Tibial nerve (tissue), 4 donors: ENCODE measurements around the gene XRN2. TPM values are rescaled to one million over a fixed set of nuclear protein-coding genes. Genes with fewer than 3 reads are reported as not detected.

Source experiments
- DNase-seq, 2 donors: peaks; one replicate each; pipeline ENCODE4 v3.0.0-alpha.2; 2019; ENCODE audit warnings: low spot score in 2 of 2
- H3K27ac ChIP-seq, 4 donors: fragments of 200-600 bp; sonication (generic) in 3 of 4; one replicate each; pipeline ENCODE4 v1.5.1; 2017 to 2019; ENCODE audit warnings: mild to moderate bottlenecking in 1 of 4
- H3K27me3 ChIP-seq, 2 donors: fragments of 200-600 bp; sonication (generic) in 1 of 2; one replicate each; pipeline versions ENCODE4 v1.5.1 to v1.6.0; 2017 to 2019
- H3K36me3 ChIP-seq, 3 donors: fragments of 200-600 bp; sonication (generic); one replicate each; pipeline ENCODE4 v1.5.1; 2018 to 2019
- H3K4me1 ChIP-seq, 4 donors: fragments of 200-600 bp; sonication (generic) in 3 of 4; one replicate each; pipeline ENCODE4 v1.5.1; 2017 to 2019
- H3K4me3 ChIP-seq, 4 donors: fragments of 200-600 bp; sonication (generic) in 3 of 4; one replicate each; pipeline ENCODE4 v1.5.1; 2017 to 2019; ENCODE audit warnings: mild to moderate bottlenecking in 1 of 4, moderate library complexity in 1 of 4
- H3K9me3 ChIP-seq, 4 donors: fragments of 200-600 bp; sonication (generic) in 3 of 4; one replicate each; pipeline ENCODE4 v1.5.1; 2017 to 2019
- CTCF ChIP-seq, 5 experiments: fragments of 200-600 bp in 3 of 5; fragments of 450-650 bp in 2 of 5; sonication (generic) in 3 of 5; IDR thresholded peaks; one replicate each; pipeline ENCODE4 v1.5.1; 2016 to 2019; ENCODE audit warnings: antibody characterized with exemption in 5 of 5, mild to moderate bottlenecking in 3 of 5, moderate library complexity in 2 of 5
- EP300 ChIP-seq, 2 donors: sonication (generic); formaldehyde crosslinking; IDR thresholded peaks; one replicate each; pipeline ENCODE4 v1.6.1; 2017; ENCODE audit warnings: antibody characterized with exemption in 2 of 2, mild to moderate bottlenecking in 1 of 2
- POLR2A ChIP-seq, 2 donors: fragments of 450-650 bp; IDR thresholded peaks; one replicate each; pipeline ENCODE4 v1.6.1; 2017; ENCODE audit warnings: antibody characterized with exemption in 2 of 2, mild to moderate bottlenecking in 2 of 2, moderate library complexity in 2 of 2
- WGBS, 2 donors: methylation state at CpG; one replicate each; pipeline ENCODE4 v1.1.5; 2018; 5-methylcytosine and 5-hydroxymethylcytosine counted together
- total RNA-seq, 4 donors: library from RNA; depleted of rRNA; stranded (reverse); fragments of >200 nt; gene quantifications; one replicate each; pipeline ENCODE4 v1.1.0, GENCODE V29; 2016

The XRN2 gene
- total RNA-seq, 4 donors from 2014 or later = 46.1 to 58.2 (median 53.0) TPM

- 81% methylated on average over 1 of the region's 1 CpG for WGBS, 2 donors
- no peak for TF ChIP-seq POLR2A (IDR thresholded peaks at IDR 0.05)
- TF ChIP-seq EP300 (IDR thresholded peaks at IDR 0.05) = no peak
- no peak for TF ChIP-seq CTCF (IDR thresholded peaks at IDR 0.05)
- H3K4me3 ChIP-seq = no peak overlapping the region
- no peaks in the 10 kb centered on the region for H3K4me1 ChIP-seq
- no peak overlapping the region for H3K27ac ChIP-seq
- H3K9me3 ChIP-seq = no peaks in the 10 kb centered on the region
- H3K36me3 ChIP-seq = peaks cover 4 to 73% (median 16%) of the 10 kb centered on the region in 3 donors
- no peak for DNase-seq
- no peaks in the 10 kb centered on the region for H3K27me3 ChIP-seq
Measured at GRCh38 chr20:21344961-21345360, 41.8 kb downstream of the XRN2 start.

- no peaks in the 10 kb centered on the region for H3K9me3 ChIP-seq
- no peak overlapping the region for H3K27ac ChIP-seq
- H3K4me1 ChIP-seq = no peaks in the 10 kb centered on the region
- TF ChIP-seq POLR2A (IDR thresholded peaks at IDR 0.05) (no peak), EP300 (IDR thresholded peaks at IDR 0.05) (no peak), CTCF (IDR thresholded peaks at IDR 0.05) (no peak)
- no peak overlapping the region for H3K4me3 ChIP-seq
- no peaks in the 10 kb centered on the region for H3K27me3 ChIP-seq
- DNase-seq = no peak
- H3K36me3 ChIP-seq = peaks cover 4 to 65% (median 23%) of the 10 kb centered on the region in 3 donors
Measured at GRCh38 chr20:21352703-21353102, 49.6 kb downstream of the XRN2 start.

- no peaks in the 10 kb centered on the region for H3K27me3 ChIP-seq
- TF ChIP-seq CTCF (IDR thresholded peaks at IDR 0.05) (no peak), POLR2A (IDR thresholded peaks at IDR 0.05) (no peak), EP300 (IDR thresholded peaks at IDR 0.05) (no peak)
- H3K9me3 ChIP-seq = no peaks in the 10 kb centered on the region
- H3K36me3 ChIP-seq = peaks cover 4 to 69% (median 24%) of the 10 kb centered on the region in 3 donors
- H3K27ac ChIP-seq = no peak overlapping the region
- no peaks in the 10 kb centered on the region for H3K4me1 ChIP-seq
- no peak overlapping the region for H3K4me3 ChIP-seq
- DNase-seq = no peak
- 94 to 98% methylated on average over 1 of the region's 1 CpG for WGBS, 2 donors
Measured at GRCh38 chr20:21353236-21353635, 50.1 kb downstream of the XRN2 start.

GRCh38 chr20:21355981-21356380 lies 52.9 kb downstream of the XRN2 start:
- whole genome bisulfite sequencing, 2 donors = 0 to 50% methylated on average over 1 of the region's 1 CpG
- Histone ChIP-seq H3K27ac (no peak overlapping the region), H3K4me3 (no peak overlapping the region), H3K27me3 (no peaks in the 10 kb centered on the region), H3K36me3 (peaks cover 0 to 64% (median 5%) of the 10 kb centered on the region in 3 donors), H3K9me3 (no peaks in the 10 kb centered on the region), H3K4me1 (peaks cover 0 to 5% (median 0%) of the 10 kb centered on the region in 4 donors)
- DNase-seq = no peak
- TF ChIP-seq EP300 (IDR thresholded peaks at IDR 0.05) (no peak), CTCF (IDR thresholded peaks at IDR 0.05) (no peak), POLR2A (IDR thresholded peaks at IDR 0.05) (no peak)

GRCh38 chr20:21356386-21356785 lies 53.3 kb downstream of the XRN2 start:
- Histone ChIP-seq H3K36me3 (peaks cover 0 to 67% (median 5%) of the 10 kb centered on the region in 3 donors), H3K27me3 (no peaks in the 10 kb centered on the region), H3K4me3 (no peak overlapping the region), H3K9me3 (no peaks in the 10 kb centered on the region), H3K27ac (no peak overlapping the region), H3K4me1 (peaks cover 0 to 6% (median 0%) of the 10 kb centered on the region in 4 donors)
- TF ChIP-seq EP300 (IDR thresholded peaks at IDR 0.05) (no peak), POLR2A (IDR thresholded peaks at IDR 0.05) (no peak), CTCF (IDR thresholded peaks at IDR 0.05) (no peak)
- no peak for DNase-seq
